IPS-20b (cell line): ENCODE data around the gene IQSEC3.

Source experiments
- H3K27ac ChIP-seq: one replicate; pipeline ENCODE4 v1.5.1; 2013; ENCODE audit warnings: low read length
- H3K27me3 ChIP-seq: 2 replicates; pipeline ENCODE4 v1.6.1; 2013; ENCODE audit warnings: mild to moderate bottlenecking, low read length, inconsistent platforms; ENCODE audit not compliant: insufficient read depth
- H3K36me3 ChIP-seq: 2 replicates; pipeline ENCODE4 v1.6.1; 2013; ENCODE audit warnings: low read depth, mild to moderate bottlenecking, inconsistent platforms, low read length, moderate library complexity; ENCODE audit not compliant: insufficient read depth
- H3K4me1 ChIP-seq: 2 replicates; pipeline ENCODE4 v1.6.1; 2013; ENCODE audit warnings: mild to moderate bottlenecking, control low read depth, inconsistent platforms, low read length, moderate library complexity; ENCODE audit not compliant: insufficient read depth
- H3K4me3 ChIP-seq: 2 replicates; pipeline ENCODE4 v1.5.1; 2013; ENCODE audit warnings: mild to moderate bottlenecking, low read length, inconsistent platforms
- H3K9ac ChIP-seq: 2 replicates; pipeline ENCODE4 v1.6.1; 2013; ENCODE audit warnings: low read depth, mild to moderate bottlenecking, inconsistent platforms, low read length, moderate library complexity
- H3K9me3 ChIP-seq: 2 replicates; pipeline ENCODE4 v1.6.1; 2013; ENCODE audit warnings: mild to moderate bottlenecking, low read depth, low read length, inconsistent platforms; ENCODE audit not compliant: insufficient read depth

Gene IQSEC3

GRCh38 chr12:203074-203461 lies 136.5 kb downstream of the IQSEC3 start:
- Histone ChIP-seq H3K27ac (no peak overlapping the region), H3K4me3 (peak overlapping the region; percentile 71; the same call in 1 of the 2 replicates), H3K27me3 (peaks cover 81% of the 10 kb centered on the region), H3K9me3 (no peaks in the 10 kb centered on the region), H3K36me3 (no peaks in the 10 kb centered on the region), H3K9ac (no peak overlapping the region), H3K4me1 (peaks cover 7% of the 10 kb centered on the region; the same call in 1 of the 2 replicates)

- H3K27me3 ChIP-seq, result peaks cover 84% of the 10 kb centered on the region
- H3K27ac ChIP-seq, result no peak overlapping the region
- H3K9me3 ChIP-seq, result no peaks in the 10 kb centered on the region
- peak overlapping the region; percentile 71 for H3K4me3 ChIP-seq
- H3K4me1 ChIP-seq, result peaks cover 7% of the 10 kb centered on the region; the same call in 1 of the 2 replicates
- H3K9ac ChIP-seq, result no peak overlapping the region; the same call in 1 of the 2 replicates
- H3K36me3 ChIP-seq, result no peaks in the 10 kb centered on the region
Observed at GRCh38 chr12:203462-204260, 137.1 kb downstream of the IQSEC3 start.

GRCh38 chr12:204261-204678 lies 137.7 kb downstream of the IQSEC3 start:
- Histone ChIP-seq H3K9me3 (no peaks in the 10 kb centered on the region), H3K36me3 (no peaks in the 10 kb centered on the region), H3K27ac (no peak overlapping the region), H3K4me1 (peaks cover 7% of the 10 kb centered on the region; the same call in 1 of the 2 replicates), H3K27me3 (peaks cover 90% of the 10 kb centered on the region), H3K4me3 (peak overlapping the region; percentile 71), H3K9ac (no peak overlapping the region; the same call in 1 of the 2 replicates)

- H3K27me3 ChIP-seq, result peaks cover 98% of the 10 kb centered on the region
- H3K36me3 ChIP-seq, result no peaks in the 10 kb centered on the region
- H3K9ac ChIP-seq, result no peak overlapping the region
- H3K27ac ChIP-seq, result no peak overlapping the region
- no peaks in the 10 kb centered on the region for H3K9me3 ChIP-seq
- peaks cover 7% of the 10 kb centered on the region; the same call in 1 of the 2 replicates for H3K4me1 ChIP-seq
- H3K4me3 ChIP-seq, result no peak overlapping the region
Observed at GRCh38 chr12:205026-205425, 138.5 kb downstream of the IQSEC3 start.

GRCh38 chr12:206746-207440 lies 140.3 kb downstream of the IQSEC3 start:
- Histone ChIP-seq H3K9ac (no peak overlapping the region), H3K4me3 (no peak overlapping the region), H3K4me1 (peaks cover 7% of the 10 kb centered on the region; the same call in 1 of the 2 replicates), H3K36me3 (no peaks in the 10 kb centered on the region), H3K27ac (no peak overlapping the region), H3K27me3 (peaks cover 100% of the 10 kb centered on the region), H3K9me3 (no peaks in the 10 kb centered on the region)

- Histone ChIP-seq H3K4me1 (peaks cover 4% of the 10 kb centered on the region; the same call in 1 of the 2 replicates), H3K27ac (no peak overlapping the region), H3K4me3 (no peak overlapping the region), H3K27me3 (peaks cover 100% of the 10 kb centered on the region), H3K9me3 (no peaks in the 10 kb centered on the region), H3K36me3 (no peaks in the 10 kb centered on the region), H3K9ac (no peak overlapping the region)
Observed at GRCh38 chr12:207804-208203, 141.2 kb downstream of the IQSEC3 start.

GRCh38 chr12:208813-209212 lies 142.2 kb downstream of the IQSEC3 start:
- Histone ChIP-seq H3K4me1 (peaks cover 7% of the 10 kb centered on the region; the same call in 1 of the 2 replicates), H3K27me3 (peaks cover 100% of the 10 kb centered on the region), H3K27ac (no peak overlapping the region), H3K36me3 (no peaks in the 10 kb centered on the region), H3K4me3 (no peak overlapping the region), H3K9me3 (no peaks in the 10 kb centered on the region), H3K9ac (no peak overlapping the region)

- Histone ChIP-seq H3K27me3 (peaks cover 100% of the 10 kb centered on the region), H3K4me1 (peaks cover 8% of the 10 kb centered on the region), H3K9ac (no peak overlapping the region), H3K4me3 (no peak overlapping the region), H3K27ac (no peak overlapping the region), H3K36me3 (no peaks in the 10 kb centered on the region), H3K9me3 (no peaks in the 10 kb centered on the region)
Observed at GRCh38 chr12:209246-209645, 142.7 kb downstream of the IQSEC3 start.

- Histone ChIP-seq H3K4me3 (no peak overlapping the region), H3K36me3 (no peaks in the 10 kb centered on the region), H3K27me3 (peaks cover 100% of the 10 kb centered on the region), H3K27ac (no peak overlapping the region), H3K9ac (no peak overlapping the region), H3K4me1 (peaks cover 11% of the 10 kb centered on the region), H3K9me3 (no peaks in the 10 kb centered on the region)
Observed at GRCh38 chr12:209851-210250, 143.3 kb downstream of the IQSEC3 start.

GRCh38 chr12:210277-211141 lies 143.9 kb downstream of the IQSEC3 start:
- Histone ChIP-seq H3K36me3 (no peaks in the 10 kb centered on the region), H3K4me1 (peaks cover 11% of the 10 kb centered on the region), H3K27ac (no peak overlapping the region), H3K9ac (no peak overlapping the region), H3K4me3 (no peak overlapping the region), H3K27me3 (peaks cover 100% of the 10 kb centered on the region), H3K9me3 (no peaks in the 10 kb centered on the region)

- Histone ChIP-seq H3K27me3 (peaks cover 96% of the 10 kb centered on the region), H3K9ac (no peak overlapping the region), H3K4me1 (peaks cover 11% of the 10 kb centered on the region)
Observed at GRCh38 chr12:211142-211465, 144.5 kb downstream of the IQSEC3 start.

More at GRCh38 chr12:211142-211465, 144.5 kb downstream of the IQSEC3 start:
- Histone ChIP-seq H3K27ac (no peak overlapping the region), H3K9me3 (no peaks in the 10 kb centered on the region), H3K4me3 (no peak overlapping the region), H3K36me3 (no peaks in the 10 kb centered on the region)
